ENCODE results near the gene AADACL4. TPM values are rescaled to one million over a fixed set of nuclear protein-coding genes. Genes with fewer than 3 reads are reported as not detected.

The AADACL4 gene
- total RNA-seq, 2 donors from 2014 or later = not detected

DNA sequence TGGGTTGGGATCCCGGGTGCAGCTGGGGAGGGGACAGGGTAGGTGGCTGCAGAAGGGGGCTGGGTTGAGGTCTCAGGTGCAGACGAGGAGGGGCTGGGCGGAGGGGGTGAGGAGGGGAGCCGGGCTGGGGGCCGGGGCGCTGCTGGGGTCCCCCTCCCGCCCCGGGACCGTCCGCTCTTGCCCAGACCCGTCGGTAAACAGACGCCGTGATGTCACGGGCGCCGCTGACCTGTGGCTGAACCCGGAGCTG is 48.2 kb upstream of the AADACL4 start:
- WGBS, 2 experiments (ENCODE audit: insufficient coverage in 1 of 2, insufficient read length in 1 of 2) = 0% methylated on average over 18 of the region's 18 CpGs; no CpG with 5 or more reads in 1 of the 2 experiments
- Histone ChIP-seq H3K27me3 (ENCODE audit: control insufficient read depth, insufficient read depth, low read length, poor library complexity, severe bottlenecking) (peaks cover 76% of the 10 kb centered on the region), H3K4me3 (ENCODE audit: low read length) (peak overlapping the region; percentile 49), H3K27ac (ENCODE audit: low read depth, low read length) (no peak overlapping the region), H3K9ac (ENCODE audit: extremely low read depth, low read length, poor library complexity, severe bottlenecking) (no peak overlapping the region), H3K36me3 (ENCODE audit: control insufficient read depth, insufficient read depth, low read length) (no peaks in the 10 kb centered on the region), H3K9me3 (ENCODE audit: control insufficient read depth, low read length) (no peaks in the 10 kb centered on the region), H3K4me1 (ENCODE audit: control insufficient read depth, insufficient read depth, low read length) (no peaks in the 10 kb centered on the region)
- TF ChIP-seq, protein P1, sequence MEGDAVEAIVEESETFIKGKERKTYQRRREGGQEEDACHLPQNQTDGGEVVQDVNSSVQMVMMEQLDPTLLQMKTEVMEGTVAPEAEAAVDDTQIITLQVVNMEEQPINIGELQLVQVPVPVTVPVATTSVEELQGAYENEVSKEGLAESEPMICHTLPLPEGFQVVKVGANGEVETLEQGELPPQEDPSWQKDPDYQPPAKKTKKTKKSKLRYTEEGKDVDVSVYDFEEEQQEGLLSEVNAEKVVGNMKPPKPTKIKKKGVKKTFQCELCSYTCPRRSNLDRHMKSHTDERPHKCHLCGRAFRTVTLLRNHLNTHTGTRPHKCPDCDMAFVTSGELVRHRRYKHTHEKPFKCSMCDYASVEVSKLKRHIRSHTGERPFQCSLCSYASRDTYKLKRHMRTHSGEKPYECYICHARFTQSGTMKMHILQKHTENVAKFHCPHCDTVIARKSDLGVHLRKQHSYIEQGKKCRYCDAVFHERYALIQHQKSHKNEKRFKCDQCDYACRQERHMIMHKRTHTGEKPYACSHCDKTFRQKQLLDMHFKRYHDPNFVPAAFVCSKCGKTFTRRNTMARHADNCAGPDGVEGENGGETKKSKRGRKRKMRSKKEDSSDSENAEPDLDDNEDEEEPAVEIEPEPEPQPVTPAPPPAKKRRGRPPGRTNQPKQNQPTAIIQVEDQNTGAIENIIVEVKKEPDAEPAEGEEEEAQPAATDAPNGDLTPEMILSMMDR (conservative IDR thresholded peaks at IDR 0.05) = no peak
- peaks cover 88% of the 10 kb centered on the region for H3K27me3 Mint-ChIP-seq (ENCODE audit: insufficient read depth)
- no peak overlapping the region for H3K27ac Mint-ChIP-seq
- H3K36me3 Mint-ChIP-seq (ENCODE audit: low read depth) = no peaks in the 10 kb centered on the region
- H3K4me3 Mint-ChIP-seq = peak overlapping the region; percentile 64
- DNase-seq = peak; percentile 92
- H3K4me1 Mint-ChIP-seq = peaks cover 5% of the 10 kb centered on the region
- no peaks in the 10 kb centered on the region for H3K9me3 Mint-ChIP-seq

DNA sequence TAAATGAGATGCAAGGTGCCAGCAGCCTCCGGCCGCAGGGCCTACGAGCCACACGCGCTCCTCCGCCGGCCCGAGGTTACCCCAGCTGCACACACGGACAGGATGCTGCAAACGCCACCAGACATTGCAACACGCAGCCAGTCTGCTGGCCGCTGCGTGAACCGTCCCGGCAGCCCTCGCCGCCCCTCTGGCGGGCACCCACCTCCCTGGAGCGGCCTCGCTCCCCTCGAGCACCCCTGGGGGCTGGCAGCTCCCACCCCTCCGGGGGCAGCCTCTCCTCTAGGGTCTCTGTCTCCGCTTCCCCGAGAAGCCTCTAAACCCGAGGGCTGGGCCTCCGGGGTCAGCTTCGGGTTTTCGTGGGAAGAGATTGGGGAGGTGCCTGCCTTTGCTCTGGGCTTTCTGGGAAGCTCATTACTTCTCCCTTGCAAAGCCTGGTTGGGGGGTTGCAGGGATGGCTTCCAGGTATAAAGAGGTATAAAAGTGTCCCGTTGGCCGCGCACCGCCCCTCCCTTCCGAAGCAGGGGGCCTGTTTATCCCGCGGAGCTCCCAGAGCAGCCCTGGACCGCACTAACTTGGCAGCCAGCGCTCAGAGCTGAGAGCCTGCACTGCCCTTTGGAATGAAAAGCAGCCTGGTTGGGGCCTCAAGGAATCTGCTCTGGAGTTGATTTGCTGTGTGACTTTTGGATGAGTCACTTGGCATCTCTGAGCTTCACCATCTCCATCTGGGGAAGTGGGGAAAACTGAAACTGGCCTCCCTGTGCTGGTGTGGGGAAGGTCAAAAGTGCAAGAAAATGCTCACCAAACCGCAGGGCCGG is 47.7 kb upstream of the AADACL4 start:
- no peaks in the 10 kb centered on the region for H3K36me3 ChIP-seq (ENCODE audit: control insufficient read depth, insufficient read depth, low read length)
- no peaks in the 10 kb centered on the region for H3K9me3 ChIP-seq (ENCODE audit: control insufficient read depth, low read length)
- DNase-seq = peak; percentile 63
- H3K4me3 Mint-ChIP-seq = peak overlapping the region; percentile 64
- TF ChIP-seq, protein P1 (conservative IDR thresholded peaks at IDR 0.05) = no peak
- H3K9me3 Mint-ChIP-seq = no peaks in the 10 kb centered on the region
- H3K27ac Mint-ChIP-seq = no peak overlapping the region
- peaks cover 81% of the 10 kb centered on the region for H3K27me3 ChIP-seq (ENCODE audit: control insufficient read depth, insufficient read depth, low read length, poor library complexity, severe bottlenecking)
- H3K27me3 Mint-ChIP-seq (ENCODE audit: insufficient read depth) = peaks cover 90% of the 10 kb centered on the region
- 14 to 15% methylated on average over 24 to 39 of the region's 39 CpGs for WGBS, 2 experiments (ENCODE audit: insufficient coverage in 1 of 2, insufficient read length in 1 of 2)
- no peaks in the 10 kb centered on the region for H3K36me3 Mint-ChIP-seq (ENCODE audit: low read depth)
- H3K4me1 ChIP-seq (ENCODE audit: control insufficient read depth, insufficient read depth, low read length) = no peaks in the 10 kb centered on the region
- peak overlapping the region; percentile 49 for H3K4me3 ChIP-seq (ENCODE audit: low read length)
- peaks cover 5% of the 10 kb centered on the region for H3K4me1 Mint-ChIP-seq
- no peak overlapping the region for H3K9ac ChIP-seq (ENCODE audit: extremely low read depth, low read length, poor library complexity, severe bottlenecking)
- no peak overlapping the region for H3K27ac ChIP-seq (ENCODE audit: low read depth, low read length)

DNA sequence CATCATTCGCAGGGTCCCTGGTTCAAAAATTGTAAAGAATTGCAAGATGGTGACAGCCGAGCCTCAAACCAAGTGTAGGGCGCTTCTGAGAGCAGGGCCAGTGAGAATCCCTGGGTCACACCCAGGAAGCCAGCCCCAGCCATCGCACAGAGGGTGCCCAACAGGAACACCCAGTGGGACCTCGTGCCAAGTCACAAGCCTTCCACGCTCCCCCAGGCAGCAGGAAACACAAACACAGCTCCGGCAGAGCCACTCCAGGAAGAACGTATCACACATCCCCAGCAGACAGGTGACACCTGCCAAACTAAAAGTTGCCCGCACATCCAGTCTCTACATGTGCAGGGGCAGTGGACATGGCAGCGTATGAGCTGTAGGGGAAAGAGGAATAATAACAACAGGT is 46.1 kb upstream of the AADACL4 start:
- peaks cover 10% of the 10 kb centered on the region for H3K4me1 Mint-ChIP-seq
- Histone ChIP-seq H3K4me1 (ENCODE audit: control insufficient read depth, insufficient read depth, low read length) (peaks cover 2% of the 10 kb centered on the region), H3K27me3 (ENCODE audit: control insufficient read depth, insufficient read depth, low read length, poor library complexity, severe bottlenecking) (peaks cover 87% of the 10 kb centered on the region), H3K36me3 (ENCODE audit: control insufficient read depth, insufficient read depth, low read length) (no peaks in the 10 kb centered on the region), H3K4me3 (ENCODE audit: low read length) (no peak overlapping the region), H3K27ac (ENCODE audit: low read depth, low read length) (no peak overlapping the region), H3K9ac (ENCODE audit: extremely low read depth, low read length, poor library complexity, severe bottlenecking) (no peak overlapping the region), H3K9me3 (ENCODE audit: control insufficient read depth, low read length) (no peaks in the 10 kb centered on the region)
- H3K9me3 Mint-ChIP-seq = no peaks in the 10 kb centered on the region
- H3K27me3 Mint-ChIP-seq (ENCODE audit: insufficient read depth) = peaks cover 91% of the 10 kb centered on the region
- no peak overlapping the region for H3K4me3 Mint-ChIP-seq
- TF ChIP-seq, protein P1 (conservative IDR thresholded peaks at IDR 0.05) = no peak
- DNase-seq = no peak
- WGBS, 2 experiments (ENCODE audit: insufficient coverage in 1 of 2, insufficient read length in 1 of 2) = 81 to 87% methylated on average over 10 of the region's 10 CpGs
- no peak overlapping the region for H3K27ac Mint-ChIP-seq
- no peaks in the 10 kb centered on the region for H3K36me3 Mint-ChIP-seq (ENCODE audit: low read depth)
